Activated B cell treated with CpG ODN at 0.5 μM for 24 hours (primary cell): Measurements from ENCODE around the gene ABHD18. TPM values are rescaled to one million over a fixed set of nuclear protein-coding genes. Genes with fewer than 3 reads are reported as not detected.
"Not testable (repeated sequence)": the region's sequence is repeated elsewhere in the genome, so short reads cannot be mapped to it uniquely, and the experiment has no call there.

Source experiments
- ATAC-seq: fragments of 200-7000 bp; cut with Tn5 transposase; one replicate; pipeline ENCODE4 v1.10.0; 2021; ENCODE audit warnings: low read depth, mild to moderate bottlenecking, moderate library complexity
- CTCF ChIA-PET: fragments of 350-600 bp; sonication (Branson Sonifier 250); formaldehyde crosslinking; loops from one replicate; lab custom pipeline; 2021; ENCODE audit warnings: antibody characterized with exemption; lab: Charles Lee
- POLR2A ChIA-PET: fragments of 350-600 bp; sonication (Branson Sonifier 250); formaldehyde crosslinking; loops from one replicate; lab custom pipeline; 2021; ENCODE audit warnings: antibody characterized with exemption; lab: Charles Lee
- DNase-seq: peaks from one replicate; pipeline ENCODE4 v3.0.0; 2022
- H3K27ac Mint-ChIP-seq: one replicate; pipeline ENCODE4 v1.8.0; 2020; ENCODE audit warnings: mixed read lengths
- H3K27me3 Mint-ChIP-seq: one replicate; pipeline ENCODE4 v1.8.0; 2021; ENCODE audit warnings: mixed read lengths
- H3K36me3 Mint-ChIP-seq: one replicate; pipeline ENCODE4 v1.8.0; 2021; ENCODE audit warnings: low read depth, mixed read lengths
- H3K4me1 Mint-ChIP-seq: one replicate; pipeline ENCODE4 v1.8.0; 2021; ENCODE audit warnings: mixed read lengths
- H3K4me3 Mint-ChIP-seq: one replicate; pipeline ENCODE4 v1.8.0; 2020; ENCODE audit warnings: mild to moderate bottlenecking, mixed read lengths
- H3K9me3 Mint-ChIP-seq: one replicate; pipeline ENCODE4 v1.8.0; 2020; ENCODE audit warnings: mixed read lengths
- CTCF ChIP-seq: fragments of 200-600 bp; IDR thresholded peaks from one replicate; pipeline ENCODE4 v1.8.0; 2022; ENCODE audit warnings: antibody characterized with exemption, mild to moderate bottlenecking
- intact Hi-C: fragments of 100-400 bp; cut with micrococcal nuclease; formaldehyde crosslinking; loops from one replicate; pipeline ENCODE4 v1.15.1; 2024
- total RNA-seq: library from RNA; stranded (reverse); gene quantifications from 2 replicates; pipeline ENCODE4 v1.2.3, GENCODE V29; 2022

ABHD18 gene
- total RNA-seq, 1 donor from 2014 or later, result 13.9 TPM

- Mint-ChIP-seq H3K27me3 (no peaks in the 10 kb centered on the region), H3K4me3 (no peak overlapping the region), H3K27ac (no peak overlapping the region), H3K4me1 (no peaks in the 10 kb centered on the region), H3K36me3 (peaks cover 58% of the 10 kb centered on the region), H3K9me3 (peaks cover 3% of the 10 kb centered on the region)
- no peak for DNase-seq
- no peak for TF ChIP-seq CTCF
- ChIA-PET CTCF (no interaction called here), POLR2A (no interaction called here)
- no peak for ATAC-seq
- intact Hi-C loops, result no loop called here
Observed at GRCh38 chr4:128025319-128025718, 60.1 kb downstream of the ABHD18 start.

GRCh38 chr4:128029907-128030306 lies 64.7 kb downstream of the ABHD18 start:
- Mint-ChIP-seq H3K36me3 (peaks cover 45% of the 10 kb centered on the region), H3K9me3 (no peaks in the 10 kb centered on the region), H3K27ac (no peak overlapping the region), H3K4me1 (no peaks in the 10 kb centered on the region), H3K4me3 (no peak overlapping the region), H3K27me3 (no peaks in the 10 kb centered on the region)
- intact Hi-C loops, result no loop called here
- POLR2A ChIA-PET, result no interaction called here
- DNase-seq (no peak), ATAC-seq (no peak)
- CTCF ChIA-PET, result no interaction called here
- no peak for TF ChIP-seq CTCF

- H3K9me3 Mint-ChIP-seq, result no peaks in the 10 kb centered on the region
- CTCF ChIA-PET, result no interaction called here
Observed at GRCh38 chr4:128031756-128032384, 66.7 kb downstream of the ABHD18 start.

GRCh38 chr4:128039568-128039967 lies 74.4 kb downstream of the ABHD18 start:
- TF ChIP-seq CTCF, result no peak
- intact Hi-C loops, result no loop called here

More at GRCh38 chr4:128031756-128032384, 66.7 kb downstream of the ABHD18 start:
- no peak overlapping the region for H3K4me3 Mint-ChIP-seq
- peaks cover 38% of the 10 kb centered on the region for H3K36me3 Mint-ChIP-seq
- no peak for TF ChIP-seq CTCF
- DNase-seq (no peak), ATAC-seq (no peak)
- no peaks in the 10 kb centered on the region for H3K27me3 Mint-ChIP-seq
- no peak overlapping the region for H3K27ac Mint-ChIP-seq
- intact Hi-C loops, result no loop called here
- POLR2A ChIA-PET, result no interaction called here
- H3K4me1 Mint-ChIP-seq, result no peaks in the 10 kb centered on the region

GRCh38 chr4:128047019-128047418 lies 81.8 kb downstream of the ABHD18 start:
- POLR2A ChIA-PET, ATAC-seq, intact Hi-C loops, DNase-seq, H3K4me3 Mint-ChIP-seq, CTCF ChIA-PET, H3K27ac Mint-ChIP-seq, H3K27me3 Mint-ChIP-seq, H3K9me3 Mint-ChIP-seq, H3K4me1 Mint-ChIP-seq, H3K36me3 Mint-ChIP-seq: not testable (repeated sequence)

More at GRCh38 chr4:128039568-128039967, 74.4 kb downstream of the ABHD18 start:
- no peak overlapping the region for H3K4me3 Mint-ChIP-seq
- ChIA-PET POLR2A (no interaction called here), CTCF (no interaction called here)
- H3K27me3 Mint-ChIP-seq, result no peaks in the 10 kb centered on the region
- no peaks in the 10 kb centered on the region for H3K9me3 Mint-ChIP-seq
- DNase-seq (no peak), ATAC-seq (no peak)
- peaks cover 2% of the 10 kb centered on the region for H3K36me3 Mint-ChIP-seq
- no peaks in the 10 kb centered on the region for H3K4me1 Mint-ChIP-seq
- no peak overlapping the region for H3K27ac Mint-ChIP-seq

- H3K9me3 Mint-ChIP-seq, POLR2A ChIA-PET, H3K4me1 Mint-ChIP-seq, H3K36me3 Mint-ChIP-seq, DNase-seq, H3K27ac Mint-ChIP-seq, H3K27me3 Mint-ChIP-seq, H3K4me3 Mint-ChIP-seq, intact Hi-C loops, ATAC-seq, CTCF ChIA-PET: not testable (repeated sequence)
Observed at GRCh38 chr4:128047514-128047913, 82.3 kb downstream of the ABHD18 start.

GRCh38 chr4:128051229-128051628 lies 86.0 kb downstream of the ABHD18 start:
- intact Hi-C loops, H3K27ac Mint-ChIP-seq: not testable (repeated sequence)

GRCh38 chr4:128054907-128055306 lies 89.7 kb downstream of the ABHD18 start:
- CTCF ChIA-PET, H3K4me3 Mint-ChIP-seq, H3K9me3 Mint-ChIP-seq, H3K4me1 Mint-ChIP-seq, H3K27ac Mint-ChIP-seq, H3K36me3 Mint-ChIP-seq, intact Hi-C loops, DNase-seq, ATAC-seq, H3K27me3 Mint-ChIP-seq, POLR2A ChIA-PET: not testable (repeated sequence)

More at GRCh38 chr4:128051229-128051628, 86.0 kb downstream of the ABHD18 start:
- ATAC-seq, POLR2A ChIA-PET, CTCF ChIA-PET, DNase-seq, H3K36me3 Mint-ChIP-seq, H3K9me3 Mint-ChIP-seq, H3K4me3 Mint-ChIP-seq, H3K4me1 Mint-ChIP-seq, H3K27me3 Mint-ChIP-seq: not testable (repeated sequence)
